GM21529 (cell line): ENCODE results near the gene BMF.

ENCODE experiments used
- ATAC-seq: cut with Tn5 transposase; IDR thresholded peaks from one replicate; pipeline ENCODE4 v1.9.1; 2021; ENCODE audit not compliant: unreplicated experiment

BMF gene

DNA sequence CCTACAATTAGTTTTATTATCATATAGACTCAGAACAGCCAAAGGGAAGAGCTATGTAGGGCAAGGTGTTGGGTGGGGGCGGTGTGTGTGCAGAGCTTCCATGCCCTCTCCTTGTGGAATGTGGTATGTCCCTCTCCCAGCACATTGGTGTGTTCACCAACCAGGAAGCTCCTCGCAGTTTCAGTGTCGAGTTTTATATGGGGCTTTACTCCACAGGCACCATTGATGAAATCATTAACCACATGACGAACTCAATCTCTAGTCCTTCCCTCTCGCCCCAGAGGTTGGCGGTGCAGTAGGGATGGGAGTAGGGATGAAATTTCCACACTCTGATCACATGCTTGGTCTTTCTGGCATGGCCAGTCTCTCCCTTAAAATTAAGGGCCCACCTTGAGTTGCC lies 56.1 kb downstream of the BMF start:
- ATAC-seq: no peak

DNA sequence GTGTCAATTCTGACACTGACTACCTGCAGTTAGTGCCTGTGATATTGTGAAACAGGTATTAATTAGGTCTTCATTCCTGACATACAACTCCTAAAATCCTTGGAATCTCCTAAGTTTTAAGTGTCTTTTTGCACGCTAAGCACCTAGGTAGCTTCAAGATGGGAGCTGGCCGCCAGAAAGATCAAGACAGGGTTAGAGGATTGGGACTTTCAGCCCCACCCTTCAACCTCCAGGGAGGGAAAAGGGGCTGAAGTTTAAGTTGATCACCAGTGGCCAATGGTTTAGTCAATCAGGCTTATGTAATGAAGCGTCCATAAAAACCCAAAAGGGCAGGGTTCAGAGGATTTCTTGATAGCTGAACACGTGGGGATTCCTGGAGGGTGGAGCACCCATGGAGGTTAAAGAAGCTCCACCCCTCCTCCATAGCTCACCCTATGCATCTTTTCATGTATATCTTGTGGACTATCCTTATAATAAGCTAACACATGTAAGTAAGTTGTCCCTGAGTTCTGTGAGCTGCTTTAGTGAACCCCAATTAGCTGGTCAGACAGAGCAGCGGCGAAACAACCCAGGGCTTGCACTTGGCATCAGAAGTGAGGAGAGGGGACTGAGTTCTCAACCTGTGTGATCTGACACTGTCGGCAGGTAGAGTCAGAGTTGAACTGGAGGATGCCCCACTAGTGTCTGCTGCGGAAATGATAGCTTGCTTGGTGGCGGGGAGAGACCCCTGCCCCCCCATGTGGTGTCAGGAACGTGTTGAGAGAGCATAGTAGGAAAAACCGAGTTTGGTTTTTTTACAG lies 56.9 kb downstream of the BMF start:
- ATAC-seq: no peak

DNA sequence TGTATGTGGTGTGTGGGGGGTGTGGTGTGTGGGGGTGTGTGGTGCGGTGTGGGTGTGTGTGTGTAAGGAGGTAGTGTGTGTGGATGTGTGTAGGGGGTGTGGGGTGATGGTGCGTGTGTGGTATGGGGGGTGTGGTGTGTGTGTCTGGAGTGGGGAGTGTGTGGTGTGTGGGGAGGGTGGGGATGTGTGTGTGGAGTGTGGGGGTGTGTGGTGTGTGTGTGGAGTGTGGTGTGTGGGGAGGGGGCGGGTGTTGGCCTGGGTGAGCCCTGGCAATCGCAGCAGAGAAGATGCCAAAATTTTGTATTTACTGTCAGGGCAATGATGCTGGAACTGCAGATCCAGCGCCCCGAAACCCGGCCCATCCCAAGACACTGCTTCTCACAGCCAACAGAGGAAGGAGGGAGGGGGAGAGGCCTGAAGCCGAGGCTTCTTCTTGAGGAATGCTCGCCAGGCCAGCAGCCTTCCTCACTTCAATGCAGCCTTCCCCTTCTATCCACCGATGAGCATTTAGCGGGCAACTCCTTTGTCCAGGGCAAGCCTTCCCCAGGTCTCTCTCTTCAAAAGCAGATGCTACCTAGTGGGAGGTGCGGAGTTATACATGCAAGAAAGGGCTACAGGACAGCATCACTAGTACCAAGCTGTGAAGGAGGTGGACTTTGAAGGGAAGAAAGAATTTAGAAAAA lies 57.8 kb downstream of the BMF start:
- no peak for ATAC-seq

DNA sequence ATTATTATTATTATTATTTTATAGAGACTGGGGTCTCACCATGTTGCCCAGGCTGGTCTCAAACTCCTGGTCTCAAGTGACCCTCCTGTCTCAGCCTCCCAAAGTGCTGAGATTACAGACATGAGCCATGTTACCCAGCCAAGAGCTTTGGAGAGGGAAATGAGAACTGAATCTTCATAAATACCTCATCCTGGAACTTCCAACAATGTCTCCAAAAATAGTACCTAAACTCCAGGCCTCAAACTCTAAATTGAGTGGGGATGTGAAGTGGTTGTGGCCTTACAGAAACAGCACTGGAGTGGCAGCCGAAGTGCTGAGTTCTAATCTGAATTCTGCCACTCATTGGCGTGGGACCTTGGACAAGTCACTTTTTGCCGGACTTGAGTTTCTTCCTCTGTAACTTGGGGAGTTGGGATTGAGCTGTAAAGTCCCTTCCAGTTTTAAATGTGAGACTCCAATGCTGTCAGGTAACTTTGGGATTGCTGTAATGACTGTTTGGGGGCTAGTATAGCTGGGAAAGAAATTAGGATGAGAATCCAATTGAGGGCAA lies 59.7 kb downstream of the BMF start:
- ATAC-seq: no peak

DNA sequence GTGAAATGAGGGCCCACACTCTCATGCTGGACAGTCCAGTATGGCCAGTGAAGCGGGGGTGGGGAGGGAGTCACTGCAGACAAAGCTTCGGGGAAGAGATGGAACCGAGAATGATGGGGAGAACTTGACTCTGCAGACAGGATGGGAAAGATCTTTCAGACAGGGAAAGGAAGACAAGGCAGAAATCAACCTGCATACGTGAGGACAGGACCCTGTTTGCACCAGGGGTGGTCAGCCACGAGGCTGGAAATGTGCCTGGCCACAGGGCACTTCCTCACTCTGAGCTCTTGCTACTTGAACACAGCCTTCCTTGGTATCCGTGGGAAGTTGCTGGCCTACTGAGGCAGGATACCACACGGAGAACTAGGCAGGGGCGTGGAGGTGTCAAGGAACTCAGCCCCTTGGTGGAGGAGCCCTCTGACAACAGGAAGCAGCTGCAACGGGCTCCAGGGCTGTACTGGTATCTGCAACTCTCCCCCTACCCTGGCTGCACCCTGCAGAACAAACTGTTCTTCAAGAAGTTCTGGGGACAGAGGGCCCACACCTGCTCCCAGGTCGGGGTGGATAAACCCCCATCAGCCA lies 60.4 kb downstream of the BMF start:
- no peak for ATAC-seq

DNA sequence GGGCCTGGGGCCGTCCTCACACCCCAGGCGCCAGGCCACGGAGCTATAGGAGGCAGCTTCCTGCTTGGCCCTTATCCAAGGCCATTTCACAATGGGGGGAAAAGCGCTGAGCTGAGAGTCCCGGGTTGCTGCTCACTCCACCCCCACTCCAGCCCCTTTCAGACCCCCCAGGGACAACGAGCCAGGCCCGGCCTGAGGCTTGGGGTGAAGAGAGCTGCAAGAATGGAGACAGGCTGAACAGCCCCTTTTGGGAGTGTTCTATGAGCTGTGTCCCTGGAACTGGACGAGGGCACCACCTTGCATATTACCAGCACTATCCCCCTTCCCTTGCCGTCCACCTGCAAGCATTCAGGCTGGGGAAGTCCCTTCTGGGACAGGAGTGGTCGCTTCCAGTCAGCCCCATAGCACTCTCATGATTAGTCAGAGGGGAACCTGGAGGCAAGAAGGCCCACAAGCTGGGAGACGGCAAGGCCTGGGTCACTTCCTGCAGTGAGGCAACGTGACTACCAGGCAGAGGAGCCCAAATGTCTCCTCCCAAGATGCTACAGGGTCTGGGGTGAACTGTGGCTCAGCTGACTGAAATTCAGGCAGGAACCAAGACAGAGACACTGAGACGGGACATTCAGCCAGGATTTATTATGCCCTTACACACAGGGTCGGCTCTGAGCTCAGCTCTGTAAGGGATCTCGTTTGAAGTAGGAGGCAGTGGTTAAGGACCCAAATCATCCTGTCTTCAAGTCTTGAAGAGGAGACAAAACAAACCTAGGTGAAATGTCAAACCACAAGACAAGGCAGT lies 61.1 kb downstream of the BMF start:
- peak; percentile 69 for ATAC-seq

DNA sequence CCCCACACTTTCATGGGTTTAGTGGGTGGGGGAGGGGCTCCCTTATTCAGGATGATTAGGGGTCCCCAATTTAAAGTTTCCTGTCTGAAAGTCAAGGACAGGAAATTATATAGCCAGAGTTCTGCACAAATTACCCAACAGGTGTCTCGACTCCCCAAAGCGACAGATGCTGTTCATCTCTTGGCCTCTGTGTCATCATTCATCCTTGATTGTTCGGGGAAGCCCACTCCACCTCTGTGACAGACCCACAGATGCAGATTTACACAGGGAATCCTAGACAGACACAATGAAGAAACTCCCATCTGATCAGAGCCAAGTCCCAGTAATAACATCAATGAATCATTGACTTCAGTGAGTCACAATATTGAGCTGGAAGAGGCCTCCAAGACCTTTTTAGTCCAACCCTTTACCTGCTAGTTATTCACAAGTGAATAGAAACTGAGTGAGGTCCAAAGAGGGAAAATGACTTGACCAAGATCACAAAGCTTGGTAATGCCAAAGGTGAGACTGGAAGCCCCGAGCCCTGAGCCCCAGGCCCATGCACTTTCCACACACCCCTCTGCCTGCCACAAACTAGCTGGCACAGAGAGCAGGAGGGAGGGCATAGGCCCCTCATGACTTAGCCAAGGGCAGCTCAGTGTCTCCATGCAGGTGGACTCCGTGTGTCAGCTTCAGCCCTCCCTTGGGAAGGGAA lies 61.8 kb downstream of the BMF start:
- no peak for ATAC-seq

DNA sequence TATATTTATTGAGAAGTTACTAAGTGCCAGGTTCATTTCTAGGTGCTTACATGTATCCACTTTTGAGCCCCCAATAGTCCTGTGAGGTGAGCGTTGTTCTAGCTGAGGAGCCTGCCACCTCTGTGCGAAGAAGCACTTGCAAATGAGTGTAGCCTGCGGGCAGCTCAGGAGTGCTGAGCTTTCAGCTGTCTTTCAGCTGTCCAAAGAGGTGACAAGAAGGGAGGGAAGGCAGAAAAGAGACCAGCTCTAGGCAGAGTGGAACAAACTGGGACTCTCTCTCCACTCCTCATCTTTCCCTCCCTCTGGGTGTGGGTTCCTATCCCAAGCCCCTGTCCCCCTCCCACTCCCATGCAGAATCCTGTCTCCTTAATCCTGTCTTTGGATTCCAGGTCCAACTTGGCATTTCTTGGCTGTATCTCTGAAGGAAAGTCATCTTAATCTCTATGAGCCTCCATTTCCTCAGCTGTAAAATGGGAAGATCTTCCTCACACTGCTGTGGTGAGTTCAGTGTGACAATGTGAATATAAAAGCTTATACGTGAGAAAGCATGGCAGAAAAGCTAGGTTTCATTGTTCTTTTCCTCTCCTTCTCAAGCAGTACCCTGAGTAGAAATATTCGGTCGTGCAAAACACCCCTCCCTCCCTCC lies 63.0 kb downstream of the BMF start:
- peak; percentile 14 for ATAC-seq

DNA sequence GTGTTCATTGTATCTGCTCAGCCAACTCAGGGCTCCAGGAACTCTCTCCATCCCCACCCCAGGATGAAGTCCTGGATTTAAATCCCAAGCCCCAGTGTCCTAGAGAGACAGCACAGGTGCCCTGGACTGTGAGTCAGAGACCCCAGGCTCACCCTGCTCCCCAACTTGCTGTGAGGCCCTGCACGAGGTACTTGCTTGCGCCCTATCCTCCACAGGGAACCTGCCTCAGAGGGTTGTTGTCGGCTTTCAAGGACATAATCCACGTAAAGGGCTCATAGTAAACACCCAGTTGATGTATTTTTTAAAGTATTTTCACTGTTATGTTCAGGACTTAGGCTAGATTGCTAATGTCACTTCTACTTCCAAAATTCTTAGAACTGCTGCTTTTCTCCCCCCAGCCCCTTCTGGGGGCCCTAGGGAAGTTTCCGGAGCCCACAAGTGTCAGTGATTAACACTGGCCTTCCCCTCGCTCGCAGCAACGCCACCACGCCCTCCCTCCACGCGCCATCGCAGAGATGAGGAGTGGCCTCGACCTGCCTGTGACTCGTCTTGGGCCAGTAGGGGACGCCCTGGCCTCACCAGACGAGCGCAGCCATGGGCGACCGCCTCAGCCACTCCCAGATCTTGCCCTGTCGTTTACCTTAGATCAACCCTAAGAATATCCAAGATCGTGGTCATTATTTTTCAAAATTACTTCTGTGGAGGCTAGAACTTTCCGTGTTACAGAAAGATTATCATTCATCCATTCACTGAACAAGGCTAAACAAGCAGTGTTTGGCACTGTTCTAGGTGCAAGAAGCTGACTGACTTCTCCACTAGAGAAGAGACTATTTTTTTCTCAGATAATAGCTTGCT lies 63.7 kb downstream of the BMF start:
- ATAC-seq: peak; percentile 63

DNA sequence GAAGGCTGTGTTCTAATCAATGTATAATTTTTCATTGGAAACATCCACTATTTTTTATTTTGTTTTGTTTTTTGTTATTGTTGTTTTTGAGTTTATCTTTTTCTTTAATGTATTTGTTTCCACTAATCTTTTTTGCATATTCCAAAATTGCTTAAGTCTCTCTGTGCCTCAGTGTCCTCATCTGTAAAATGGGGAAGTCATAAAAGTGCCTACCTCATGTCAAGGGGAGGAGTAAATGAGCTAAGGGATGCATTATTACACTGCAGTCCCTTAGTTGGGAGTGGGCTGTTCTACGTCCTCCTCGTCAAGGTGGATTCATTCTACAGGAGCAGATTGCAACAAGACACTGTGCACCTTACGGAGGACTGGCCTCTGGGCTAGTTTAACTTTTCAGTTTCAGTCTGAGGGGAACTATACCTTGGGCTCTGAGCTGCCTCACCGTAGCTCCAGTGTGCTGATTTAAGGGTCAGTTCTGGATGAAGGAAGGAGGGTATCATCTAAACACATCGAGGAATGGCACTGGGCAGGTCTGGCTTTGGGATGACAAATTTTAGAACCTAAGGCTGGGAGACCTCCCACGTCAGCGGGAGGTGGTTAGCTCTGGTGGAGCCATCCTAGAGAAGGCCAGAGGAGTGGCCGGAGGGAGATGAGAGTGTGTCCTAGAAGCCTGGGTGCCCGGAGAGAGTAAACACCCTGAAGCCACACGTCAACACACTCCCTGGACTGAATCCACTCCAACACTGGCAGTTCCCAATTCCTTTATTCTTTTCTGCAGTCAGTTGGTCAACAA lies 64.6 kb downstream of the BMF start:
- ATAC-seq: no peak

DNA sequence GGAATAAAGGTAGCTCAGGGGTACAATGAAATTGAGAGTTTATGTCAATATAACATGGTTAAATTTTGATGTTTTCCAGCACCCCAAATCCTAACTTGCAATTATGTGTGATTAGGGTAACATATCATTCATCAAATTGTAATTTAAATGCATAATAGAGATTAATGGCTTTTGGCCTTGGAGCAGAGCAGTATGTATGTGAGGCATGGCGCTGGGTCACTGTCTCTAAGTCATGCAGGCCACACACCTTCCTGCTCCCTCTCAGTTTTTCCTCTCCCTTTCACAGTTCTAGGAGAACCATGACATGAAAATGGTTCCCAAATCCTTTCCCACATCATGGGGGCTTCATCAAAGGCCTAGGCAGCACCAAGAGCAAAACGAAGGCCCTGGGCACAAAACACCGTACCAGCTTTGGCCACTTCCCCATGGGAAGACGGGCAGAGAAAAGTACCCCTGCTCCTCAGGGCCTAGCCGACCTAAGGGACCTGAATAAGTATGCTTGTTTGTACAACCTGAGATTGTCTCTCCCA lies 65.8 kb downstream of the BMF start:
- ATAC-seq: no peak

DNA sequence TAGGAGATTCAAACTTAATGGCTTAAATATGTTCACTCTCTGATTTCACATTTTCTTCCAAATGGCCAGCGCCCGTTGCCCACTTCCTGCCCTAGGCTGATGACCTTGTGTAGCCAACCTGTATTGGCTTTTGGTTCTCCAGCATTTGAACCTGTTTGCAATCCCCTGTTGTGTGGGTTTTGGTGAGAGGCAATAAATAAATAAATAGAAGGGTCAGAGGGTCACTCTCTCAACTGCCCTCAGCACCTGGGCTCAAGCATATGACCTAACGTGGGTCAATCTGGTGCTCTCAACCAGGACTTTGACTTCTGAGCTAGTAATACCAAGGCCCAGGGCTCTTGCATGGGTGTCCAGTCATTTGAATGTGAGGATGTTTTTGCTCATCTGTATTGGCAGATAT lies 67.9 kb downstream of the BMF start:
- no peak for ATAC-seq

DNA sequence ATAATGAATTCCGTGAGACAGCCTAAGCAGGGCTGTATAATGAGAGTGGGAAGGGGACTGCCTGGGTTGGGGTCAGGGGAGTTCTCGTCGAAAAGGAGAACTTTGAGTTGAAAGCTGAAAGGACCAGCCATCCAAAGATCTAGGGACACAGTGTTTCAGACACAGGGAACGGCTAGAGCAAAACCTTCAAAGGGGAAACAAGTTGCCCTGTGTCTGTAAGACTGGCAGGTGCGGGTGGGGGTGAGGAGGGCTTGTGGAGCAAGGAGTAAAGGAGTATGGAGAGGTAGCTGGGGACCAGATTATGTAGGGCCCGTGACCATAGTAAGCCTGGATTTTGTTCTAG lies 68.4 kb downstream of the BMF start:
- no peak for ATAC-seq

DNA sequence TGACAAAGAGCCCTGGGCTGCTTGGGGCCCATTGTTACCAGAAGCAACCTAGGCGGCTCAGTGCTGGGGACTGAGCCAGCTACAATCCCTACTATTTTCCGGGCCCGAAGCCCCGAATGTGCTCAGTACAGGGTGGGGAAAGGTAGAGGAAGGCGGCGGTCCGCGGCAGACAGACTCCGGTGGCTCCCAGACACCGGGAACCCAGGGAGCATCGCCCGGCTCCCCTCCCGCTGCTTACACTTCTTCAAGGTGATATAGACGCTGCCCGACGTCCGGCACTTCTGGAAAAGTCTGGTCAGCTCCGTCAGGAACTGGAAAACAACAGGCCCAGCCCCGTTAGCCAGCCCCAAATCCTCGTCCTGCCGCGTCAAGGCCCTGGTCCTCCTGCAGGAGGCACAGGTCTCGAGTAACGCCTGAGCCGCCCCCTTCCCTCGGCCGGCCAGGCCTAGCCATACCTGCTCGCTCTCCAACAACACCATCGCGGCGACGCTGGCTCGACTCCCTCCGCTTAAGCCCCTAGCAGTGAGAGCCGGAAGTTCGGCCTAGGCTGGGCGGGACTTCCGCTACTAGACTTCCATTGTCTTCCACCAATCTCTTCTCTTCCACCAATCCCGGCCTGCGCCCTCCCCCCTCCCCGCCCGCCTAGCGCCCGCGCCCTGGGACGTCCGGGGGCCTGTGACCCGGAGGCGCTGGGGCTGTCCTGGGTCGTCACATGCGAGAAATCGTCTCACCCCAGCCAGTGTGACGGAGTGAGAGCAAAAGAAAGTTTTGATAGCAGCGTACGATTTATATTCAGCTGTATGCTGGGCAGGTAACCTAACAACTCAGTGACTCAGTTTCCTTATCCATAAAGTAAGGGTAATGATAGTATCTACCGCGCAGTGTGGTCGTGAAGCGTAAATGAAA lies 69.8 kb downstream of the BMF start, which contains the start of gene SRP14:
TSS of gene SRP14 (minus strand) at position 544 of the 906 bp plus-strand sequence. CDS start at position 479, 65 bp downstream.
- peak; percentile 91 for ATAC-seq

DNA sequence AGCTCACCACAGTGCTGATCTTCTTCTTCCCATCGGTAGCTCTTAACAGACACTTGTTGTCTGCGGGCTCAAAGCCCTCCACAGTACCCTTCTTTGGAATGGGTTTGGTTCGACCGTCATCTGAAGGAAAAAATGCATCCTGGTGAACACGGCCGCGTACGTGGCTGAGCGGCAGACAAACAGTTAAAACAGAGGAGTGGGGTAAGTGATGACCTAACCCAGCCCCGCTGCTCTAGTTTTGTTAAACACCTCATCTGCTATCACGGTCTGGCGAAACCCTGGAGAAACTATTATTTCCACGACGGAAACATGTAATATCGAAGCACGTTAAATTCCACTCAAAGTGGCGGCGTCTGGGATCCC lies 70.4 kb downstream of the BMF start:
- no peak for ATAC-seq
